Stimulated activated naive CD8-positive, alpha-beta T cell treated with anti-CD3 and anti-CD28 coated beads, Interleukin-15, Interleukin-2, amounts not matched to agents 100 U/mL and 50 U/mL, for 24 hours (primary cell): ENCODE measurements around the gene USP10.

Source experiments
- ATAC-seq: fragments of 150-1000 bp; cut with Tn5 transposase; one replicate; pipeline ENCODE4 v1.10.0; 2021
- DNase-seq: peaks from one replicate; pipeline ENCODE4 v3.0.0; 2021

The USP10 gene

DNA sequence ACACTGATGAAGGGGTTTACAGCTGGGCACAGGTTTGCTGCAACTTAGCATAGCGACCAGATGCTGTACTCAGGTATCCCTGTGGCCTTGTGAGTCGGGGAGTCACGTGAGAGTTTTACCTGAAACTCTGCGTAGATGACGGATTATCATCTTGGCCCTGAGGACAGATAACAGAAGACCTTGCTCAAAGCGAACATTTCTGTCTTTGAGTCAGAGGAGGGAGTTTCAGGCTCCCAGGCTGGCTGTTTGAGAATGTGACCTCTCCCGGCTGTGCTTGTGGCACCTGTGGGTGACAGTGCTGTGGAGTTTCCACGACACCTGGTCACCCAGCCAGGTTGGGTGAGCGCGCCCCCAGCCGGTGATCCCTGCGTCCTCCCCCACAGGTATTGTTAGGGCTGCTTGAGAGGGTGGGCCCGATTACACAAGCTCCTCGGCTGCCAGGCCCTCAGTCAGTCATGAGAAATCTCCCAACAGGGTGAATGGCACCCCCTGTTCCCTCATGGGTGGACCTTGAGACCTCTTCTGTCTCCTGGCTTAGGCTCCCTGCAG is 75.5 kb downstream of the USP10 start:
- DNase-seq (no peak), ATAC-seq (no peak)

DNA sequence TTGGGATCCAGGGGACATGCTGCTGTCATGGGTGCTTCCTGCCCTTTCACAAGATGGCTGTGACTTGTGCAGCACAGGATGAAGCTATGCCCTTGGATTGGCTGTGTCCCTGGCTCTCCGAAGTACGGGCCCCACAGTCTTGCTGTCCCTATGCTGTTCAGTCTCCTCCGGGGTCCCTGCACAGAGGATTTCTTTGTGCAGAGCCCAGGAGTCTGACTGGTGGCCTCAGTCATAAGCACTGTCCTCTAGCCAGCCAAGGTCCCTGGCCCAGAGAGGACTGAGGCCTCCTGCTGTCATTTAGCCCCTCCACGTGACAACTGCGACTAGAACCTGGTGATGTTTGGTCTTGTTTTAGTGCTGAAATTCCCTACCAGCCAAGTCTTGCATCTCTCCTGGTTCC is 77.6 kb downstream of the USP10 start:
- DNase-seq: no peak
- ATAC-seq: no peak

DNA sequence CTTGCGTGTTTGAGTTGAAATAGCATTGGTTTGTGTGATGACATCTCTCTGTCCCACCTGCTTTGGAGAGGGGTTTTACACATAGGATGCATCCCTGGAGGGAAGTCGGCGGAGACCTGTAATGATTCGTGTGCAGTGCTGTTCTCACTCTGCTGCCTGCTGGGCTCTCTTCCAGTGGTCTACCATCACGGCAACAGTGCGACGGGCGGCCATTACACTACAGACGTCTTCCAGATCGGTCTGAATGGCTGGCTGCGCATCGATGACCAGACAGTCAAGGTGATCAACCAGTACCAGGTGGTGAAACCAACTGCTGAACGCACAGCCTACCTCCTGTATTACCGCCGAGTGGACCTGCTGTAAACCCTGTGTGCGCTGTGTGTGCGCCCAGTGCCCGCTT is 78.9 kb downstream of the USP10 start:
- no peak for ATAC-seq
- no peak for DNase-seq

DNA sequence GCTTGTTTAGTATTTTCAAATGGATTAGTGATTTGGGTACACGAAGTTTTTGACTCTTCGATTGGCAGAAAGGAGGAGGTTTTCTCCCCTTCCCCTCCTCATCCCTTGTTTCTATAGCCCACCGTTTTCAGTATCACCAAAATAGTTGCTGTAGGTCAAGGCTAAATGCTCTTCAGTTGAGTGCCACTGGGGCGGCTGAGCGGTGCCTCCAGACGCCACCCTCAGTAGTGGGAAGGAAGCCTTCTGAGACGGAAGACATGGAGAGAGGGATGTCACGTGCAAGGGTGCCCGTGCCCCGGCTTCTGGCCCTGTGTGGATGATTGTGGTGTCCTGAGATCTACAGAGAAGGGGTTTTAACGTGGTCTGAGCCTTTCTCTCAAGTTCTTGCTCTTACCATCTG is 80.3 kb downstream of the USP10 start:
- no peak for DNase-seq

DNA sequence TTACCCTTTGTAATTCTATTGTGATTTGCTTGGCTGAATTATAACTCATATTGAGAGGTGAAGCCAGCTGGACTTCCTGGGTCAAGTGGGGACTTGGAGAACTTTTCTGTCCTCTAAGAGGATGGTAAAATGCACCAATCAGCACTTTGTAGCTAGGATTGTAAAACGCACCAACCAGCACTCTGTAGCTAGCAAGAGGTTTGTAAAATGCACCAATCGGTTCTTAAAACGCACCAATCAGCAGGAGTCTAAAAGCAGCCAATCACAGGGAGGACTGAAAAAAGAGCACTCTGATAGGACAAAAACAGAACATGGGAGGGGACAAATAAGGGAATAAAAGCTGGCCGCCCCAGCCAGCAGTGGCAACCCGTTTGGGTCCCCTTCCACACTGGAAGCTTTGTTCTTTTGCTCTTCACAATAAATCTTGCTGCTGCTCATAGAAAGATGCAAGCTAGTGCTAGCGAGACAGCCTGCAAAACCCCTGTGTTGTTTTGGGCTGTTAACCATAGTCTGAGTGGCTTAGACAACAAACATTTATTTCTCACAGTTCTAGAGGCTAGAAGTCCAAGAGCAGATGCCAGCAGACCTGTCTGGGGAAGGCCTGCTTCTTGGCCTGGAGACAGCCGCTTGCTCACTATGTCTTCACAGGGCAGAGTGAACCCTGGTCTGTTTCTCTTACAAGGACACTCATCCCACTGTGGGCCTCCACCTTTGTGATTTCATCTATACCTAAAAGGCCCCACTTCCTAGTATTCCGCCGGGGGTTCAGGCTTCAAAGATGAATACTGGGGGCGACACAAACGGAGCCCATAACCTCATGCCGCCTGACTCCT is 81.0 kb downstream of the USP10 start:
- no peak for ATAC-seq

More for the DNA sequence above, 80.3 kb downstream of the USP10 start:
- ATAC-seq: no peak

DNA sequence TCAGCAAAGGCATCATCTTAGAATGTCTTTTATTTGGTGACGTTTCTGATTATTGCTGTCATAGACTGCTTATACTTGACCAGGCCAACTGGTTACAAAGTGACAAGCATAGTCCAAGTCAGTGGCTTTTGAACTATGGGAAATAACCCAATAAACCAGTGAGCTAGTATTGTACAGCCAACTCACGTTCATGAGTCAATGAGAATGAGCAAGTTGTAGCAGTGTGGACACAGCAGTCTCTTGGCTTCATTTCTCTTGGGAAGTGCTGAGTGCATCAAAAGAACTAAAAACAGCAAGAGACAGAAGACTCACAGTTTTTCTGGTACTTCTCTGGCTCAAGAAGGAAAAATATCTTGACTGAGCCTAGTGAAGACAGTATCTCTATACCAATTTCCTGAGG is 83.0 kb downstream of the USP10 start:
- no peak for ATAC-seq

More for the DNA sequence above, 81.0 kb downstream of the USP10 start:
- DNase-seq: no peak

DNA sequence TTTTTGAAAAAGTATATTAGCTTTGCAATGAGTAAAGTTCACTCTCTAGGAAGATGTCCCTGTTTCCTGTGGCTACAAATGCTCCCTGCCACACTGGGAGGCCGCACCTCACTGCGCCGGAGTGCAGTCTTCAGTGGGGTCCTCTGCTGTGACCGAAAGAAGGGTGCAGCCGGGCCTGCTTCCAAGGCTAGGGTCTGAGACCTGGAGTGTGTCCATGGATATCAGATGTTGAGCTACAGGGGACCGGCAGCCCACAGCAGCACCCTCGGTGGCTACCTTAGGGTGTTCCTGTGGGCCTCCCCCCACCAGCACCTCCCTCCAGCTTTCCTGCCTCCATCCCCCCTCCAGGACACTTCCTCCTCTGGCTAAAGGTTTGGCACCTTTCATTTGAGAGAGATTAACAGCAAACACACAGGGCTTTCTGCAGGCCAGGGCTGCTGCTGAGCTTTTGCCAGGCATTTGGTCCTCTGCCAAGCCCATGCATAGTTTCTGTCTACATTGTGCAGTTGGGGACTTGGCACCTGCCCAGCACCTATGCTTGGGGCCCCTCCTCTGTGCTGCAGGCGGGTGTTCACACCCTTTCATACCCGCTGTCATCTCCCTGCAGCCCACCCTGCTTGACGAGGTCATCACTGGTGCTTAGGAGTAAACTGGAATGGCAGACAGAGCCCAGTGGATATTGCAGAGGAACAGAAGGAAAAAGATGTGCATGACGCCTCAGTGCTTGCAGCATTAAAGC is 86.2 kb downstream of the USP10 start:
- DNase-seq (no peak), ATAC-seq (no peak)

More for the DNA sequence above, 83.0 kb downstream of the USP10 start:
- no peak for DNase-seq

DNA sequence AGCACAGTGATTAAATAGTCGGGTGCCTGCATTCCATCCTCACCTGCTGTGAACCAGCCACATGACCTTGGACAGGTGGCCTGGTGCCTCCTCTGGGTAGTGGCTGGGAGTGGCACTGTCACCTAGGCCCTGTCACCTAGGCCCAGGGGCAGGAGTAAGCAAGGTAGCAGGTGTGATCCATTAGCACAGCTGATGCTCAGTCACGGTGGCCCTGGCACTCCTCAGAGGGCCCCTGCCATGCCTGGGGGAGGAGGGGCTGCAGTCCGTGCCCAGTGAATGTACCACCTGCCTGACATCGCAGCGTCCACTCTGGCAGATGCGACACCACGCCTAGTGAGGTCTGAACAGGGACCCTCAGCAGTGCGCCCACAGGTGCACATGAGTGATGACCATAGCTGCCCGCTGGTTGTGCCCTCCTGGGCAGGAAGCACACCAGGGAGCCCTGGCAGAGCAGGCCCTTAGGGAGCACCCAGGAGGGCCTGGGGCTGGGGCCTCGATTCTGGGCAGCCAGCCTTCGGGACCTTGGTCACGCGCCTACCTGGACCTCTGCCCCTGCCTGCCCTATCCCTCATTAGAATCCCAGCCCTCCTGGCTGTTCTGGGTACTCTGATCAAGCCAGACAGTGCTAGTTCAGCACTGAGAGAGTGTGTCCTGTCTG is 86.9 kb downstream of the USP10 start:
- ATAC-seq (no peak), DNase-seq (no peak)

DNA sequence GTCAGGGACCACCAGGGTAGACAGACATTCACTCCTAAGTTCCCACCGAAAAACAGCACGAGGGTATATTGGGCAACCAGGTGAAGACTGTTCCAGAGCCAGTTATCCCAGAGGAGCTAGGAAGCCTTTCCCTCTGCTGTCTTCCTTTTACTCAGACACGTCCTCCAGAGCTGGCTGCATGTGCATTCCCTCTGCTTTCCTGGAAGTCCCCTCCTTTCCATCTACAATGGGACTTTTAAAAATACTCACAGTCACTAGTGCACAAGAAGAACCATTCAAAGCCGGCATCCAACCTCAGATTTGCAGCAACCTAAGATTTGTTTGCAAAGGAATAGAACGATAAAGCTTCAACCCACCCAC is 87.4 kb downstream of the USP10 start:
- ATAC-seq (no peak), DNase-seq (no peak)

DNA sequence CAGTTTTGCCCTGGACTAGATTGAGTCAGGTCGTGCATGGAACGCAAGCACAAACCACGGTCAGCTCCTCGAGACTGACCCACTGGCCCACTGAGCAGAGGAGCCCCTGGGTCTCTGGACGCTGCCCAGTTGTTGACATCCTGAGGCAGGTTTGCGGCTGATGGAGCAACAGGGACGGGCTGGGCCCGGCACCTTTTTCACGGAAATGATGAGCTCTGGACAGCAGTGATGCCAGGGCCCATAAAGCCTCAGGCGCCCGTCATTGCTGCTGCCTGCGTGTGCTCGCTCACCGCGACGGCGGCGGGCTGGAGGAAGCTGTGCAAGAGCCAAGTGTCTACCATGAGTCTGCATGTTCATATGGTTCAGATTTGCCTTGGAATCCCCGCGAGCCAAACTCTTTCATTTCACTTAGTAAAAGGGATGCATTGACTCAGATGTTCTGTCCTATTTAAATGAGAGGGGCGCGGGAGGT is 89.2 kb downstream of the USP10 start:
- ATAC-seq (no peak), DNase-seq (no peak)

DNA sequence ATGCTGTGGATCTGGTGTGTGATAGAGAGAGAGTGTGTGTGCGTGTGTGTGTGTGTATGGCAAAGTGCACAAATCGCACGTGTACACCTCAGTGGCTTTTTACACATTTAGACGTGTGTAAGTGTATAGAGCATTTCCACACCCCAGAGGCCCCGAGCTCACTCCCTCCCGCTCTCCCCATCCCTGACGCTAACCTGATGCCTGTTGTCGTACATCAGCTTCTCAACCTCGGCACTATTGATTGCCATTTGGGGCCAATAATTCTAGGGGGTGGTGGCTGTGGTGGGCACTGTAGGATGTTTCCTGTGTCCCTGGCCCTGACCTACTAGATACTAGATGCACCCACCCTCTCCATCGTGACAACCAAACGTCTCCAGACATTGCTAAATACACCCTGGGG is 89.6 kb downstream of the USP10 start:
- DNase-seq (no peak), ATAC-seq (no peak)

DNA sequence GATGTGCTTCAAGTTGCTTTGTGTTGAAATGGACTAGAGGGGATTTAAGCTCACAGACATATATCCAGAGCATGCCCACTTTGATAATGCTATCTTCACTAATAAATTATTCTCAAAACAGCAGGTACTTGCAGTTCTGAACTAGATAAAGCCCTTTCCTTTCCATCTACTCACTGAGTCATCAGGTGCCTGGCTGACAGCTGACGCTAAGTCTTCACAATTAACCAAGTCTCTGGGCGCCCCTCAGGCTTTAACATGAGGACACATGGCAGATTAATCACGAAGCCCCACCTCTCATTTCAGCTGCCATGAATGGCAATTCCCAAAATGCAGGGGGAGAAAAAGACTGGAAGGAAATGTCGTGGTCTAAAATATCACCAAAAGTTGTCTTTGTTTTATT is 90.5 kb downstream of the USP10 start:
- DNase-seq (no peak), ATAC-seq (no peak)

DNA sequence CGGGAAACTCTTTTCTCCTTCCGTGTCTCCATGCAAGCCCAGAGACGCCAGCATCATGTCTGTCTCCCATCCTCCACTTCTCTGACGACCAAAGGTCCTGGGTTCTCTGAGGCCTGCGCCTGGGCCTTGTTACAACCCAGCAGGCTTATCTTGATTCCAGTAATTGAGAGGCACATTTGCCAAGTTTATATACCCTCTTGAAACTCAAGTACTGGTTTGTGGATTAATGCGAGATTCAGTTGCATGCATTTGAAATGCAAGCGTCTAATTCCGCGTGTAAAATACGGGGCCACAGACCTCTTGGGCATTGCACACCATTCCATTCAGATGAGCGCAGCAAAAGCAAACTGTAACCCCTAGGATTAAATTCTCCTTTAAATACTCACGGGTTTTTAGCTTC is 91.3 kb downstream of the USP10 start:
- DNase-seq: no peak
- no peak for ATAC-seq

DNA sequence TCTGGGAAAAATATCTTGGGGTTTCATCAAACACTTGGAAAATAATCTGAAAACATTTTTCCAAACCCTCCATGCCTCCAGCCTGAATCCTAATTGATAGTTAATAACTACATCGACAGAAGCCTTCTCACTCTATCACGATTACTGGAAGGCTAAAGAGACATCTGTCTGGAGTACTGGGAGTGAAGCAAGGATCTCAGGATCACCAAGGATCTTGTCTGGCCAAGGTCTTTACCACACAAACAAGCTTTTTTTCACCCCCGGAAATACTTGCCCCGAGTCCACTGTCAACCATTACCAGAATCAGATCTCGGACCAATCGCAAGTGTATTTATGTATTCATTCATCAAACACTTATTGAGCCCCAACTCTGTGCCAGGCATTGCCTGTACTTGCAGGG is 91.7 kb downstream of the USP10 start:
- ATAC-seq (no peak), DNase-seq (no peak)

DNA sequence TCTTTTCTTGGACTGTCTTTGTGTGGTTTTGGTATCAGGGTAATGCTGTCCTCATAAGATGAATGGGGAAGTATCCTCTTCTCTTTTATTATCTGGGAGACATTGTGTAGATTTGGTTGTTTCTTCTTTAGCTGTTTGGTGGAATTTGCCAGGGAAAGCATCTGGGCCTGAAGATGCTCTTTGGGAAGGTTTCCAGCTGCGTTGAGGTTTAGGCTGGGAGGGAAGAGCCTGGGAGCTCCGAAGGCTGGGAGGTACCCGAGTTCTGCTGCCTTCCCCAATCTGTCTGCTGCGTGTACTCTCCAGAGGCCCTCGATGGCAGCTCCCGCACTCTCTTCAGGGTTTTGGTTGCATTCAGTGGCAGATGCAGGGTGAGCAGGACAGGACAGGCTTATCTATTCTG is 94.4 kb downstream of the USP10 start:
- ATAC-seq (no peak), DNase-seq (no peak)

DNA sequence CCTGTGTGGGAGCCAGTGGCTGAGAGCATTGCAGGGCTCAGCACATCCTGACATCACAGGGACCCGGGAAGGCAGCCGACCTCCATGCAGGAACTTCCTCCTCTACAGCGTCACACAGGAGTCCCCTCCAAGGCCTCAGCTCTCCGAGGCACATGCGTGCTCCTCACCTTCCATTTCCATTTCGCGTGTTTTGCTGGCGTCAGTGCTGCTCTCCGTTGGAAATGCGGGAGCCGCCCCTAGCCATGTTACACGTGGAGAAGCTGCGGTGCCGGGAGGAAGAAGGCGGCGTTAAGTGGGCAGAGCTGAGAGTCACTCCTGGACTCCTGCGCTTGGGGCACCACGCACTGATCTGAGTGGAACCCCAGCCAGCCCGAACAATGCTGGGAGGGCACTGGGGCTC is 94.8 kb downstream of the USP10 start:
- ATAC-seq: no peak
- no peak for DNase-seq

DNA sequence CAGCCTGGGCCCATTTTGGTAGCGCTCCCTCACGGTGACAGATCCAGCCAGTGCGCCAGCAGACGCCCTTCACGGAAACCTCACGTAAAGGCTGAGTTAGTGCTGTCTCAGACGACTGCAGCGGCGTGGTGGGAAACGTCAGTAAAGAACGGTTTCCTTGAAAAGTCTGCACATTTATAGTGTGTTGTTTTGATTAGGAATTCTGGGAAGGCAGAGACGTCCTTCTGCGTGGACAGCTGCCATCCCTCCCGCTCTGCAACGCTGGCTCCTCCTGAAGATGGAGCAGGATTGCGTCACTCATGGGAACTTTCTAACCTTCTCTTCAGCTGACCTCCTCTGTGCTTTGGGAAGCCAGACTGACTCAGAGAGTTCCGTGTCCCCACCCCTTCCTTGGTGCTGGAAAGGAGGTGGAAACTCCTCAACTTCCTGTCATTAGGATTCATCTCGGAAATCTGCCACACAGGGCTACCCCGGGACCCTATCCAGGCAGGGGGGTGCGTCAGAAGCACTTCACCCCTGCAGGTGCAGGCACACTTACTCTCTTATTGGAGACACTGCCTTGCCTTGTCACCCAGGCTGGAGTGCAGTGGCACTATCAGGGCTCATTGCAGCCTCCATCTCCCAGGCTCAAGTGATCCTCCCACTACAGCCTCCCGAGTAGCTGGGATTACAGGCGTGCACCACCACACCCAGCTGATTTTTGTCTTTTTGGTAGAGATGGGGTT is 95.7 kb downstream of the USP10 start:
- DNase-seq: no peak

DNA sequence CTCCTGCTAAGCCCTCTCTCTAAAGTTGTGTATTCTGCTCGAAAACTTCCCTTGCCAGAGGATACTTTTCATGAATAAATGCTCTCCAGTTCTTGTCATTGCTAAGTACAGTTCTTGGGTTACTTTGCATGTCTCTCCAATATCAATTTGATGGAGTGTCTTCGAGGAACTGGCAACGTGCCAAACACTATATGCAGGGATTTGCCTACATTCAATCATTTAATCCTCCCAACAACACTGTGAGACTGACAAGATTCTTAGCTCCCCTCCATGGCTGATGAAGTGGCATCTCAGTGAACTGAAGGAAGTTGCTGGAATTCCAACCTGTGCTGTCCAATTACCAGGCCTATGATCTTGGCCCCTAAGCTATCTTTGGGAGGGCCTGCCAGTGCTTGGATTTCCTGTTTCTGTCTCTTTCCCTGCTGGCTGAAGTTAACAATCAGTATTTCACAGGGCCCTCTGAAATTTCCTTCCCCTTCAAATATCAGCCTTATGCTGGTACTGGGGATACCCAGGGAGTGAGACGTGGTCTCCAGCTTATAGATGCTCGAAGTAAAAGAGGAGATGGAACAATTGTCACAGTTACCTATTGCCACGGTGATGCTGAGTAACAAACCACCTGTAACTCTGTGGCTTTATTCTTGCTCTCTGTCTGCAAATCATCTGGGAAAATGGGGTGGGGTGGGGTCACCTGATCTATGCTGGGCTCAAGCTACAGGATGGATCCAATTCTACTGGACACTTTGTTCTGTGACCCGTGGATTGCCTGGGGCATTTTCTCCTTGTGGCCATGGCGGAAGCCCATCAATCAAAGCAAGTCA is 100.6 kb downstream of the USP10 start:
- ATAC-seq: no peak
- no peak for DNase-seq

More for the DNA sequence above, 95.7 kb downstream of the USP10 start:
- no peak for ATAC-seq

DNA sequence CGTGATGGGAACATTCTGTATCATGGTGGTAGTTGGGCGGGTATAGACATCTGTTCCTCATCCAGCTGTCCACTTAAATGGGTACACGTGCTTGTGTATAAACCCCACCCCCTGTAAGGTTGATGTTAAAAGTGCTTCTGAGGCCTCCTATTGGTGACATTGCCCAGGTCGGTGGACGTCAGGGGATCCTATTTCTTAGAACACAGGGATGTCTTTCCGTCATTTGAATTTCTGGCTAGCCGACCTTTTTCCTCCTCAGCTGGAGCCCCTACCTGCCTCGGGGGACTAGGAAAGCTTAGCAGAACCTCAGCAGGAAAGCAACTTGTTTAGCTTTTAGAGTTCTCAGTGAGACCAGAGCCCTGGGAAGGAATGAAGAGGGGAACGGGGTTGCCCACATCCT is 103.3 kb downstream of the USP10 start:
- ATAC-seq (no peak), DNase-seq (no peak)

DNA sequence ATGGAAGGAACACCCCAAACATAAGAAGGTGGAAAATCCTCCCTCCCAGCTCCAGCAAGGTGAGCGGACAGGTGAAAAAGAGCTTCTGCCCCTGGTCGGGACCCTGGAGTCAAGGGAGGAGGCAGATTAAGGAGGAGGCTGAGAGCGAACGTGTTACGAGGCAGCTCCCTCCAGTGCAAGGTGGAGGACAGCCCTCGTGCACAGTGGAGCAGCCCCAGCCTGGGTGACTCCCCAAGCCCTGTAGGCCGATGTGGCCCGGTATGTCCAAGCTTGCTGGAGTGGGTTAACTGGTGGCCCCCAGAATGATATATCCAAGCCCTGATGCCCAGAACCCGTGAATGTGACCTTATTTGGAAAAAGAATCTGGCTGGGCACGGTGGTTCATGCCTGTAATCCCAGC is 104.5 kb downstream of the USP10 start:
- no peak for DNase-seq
- no peak for ATAC-seq

DNA sequence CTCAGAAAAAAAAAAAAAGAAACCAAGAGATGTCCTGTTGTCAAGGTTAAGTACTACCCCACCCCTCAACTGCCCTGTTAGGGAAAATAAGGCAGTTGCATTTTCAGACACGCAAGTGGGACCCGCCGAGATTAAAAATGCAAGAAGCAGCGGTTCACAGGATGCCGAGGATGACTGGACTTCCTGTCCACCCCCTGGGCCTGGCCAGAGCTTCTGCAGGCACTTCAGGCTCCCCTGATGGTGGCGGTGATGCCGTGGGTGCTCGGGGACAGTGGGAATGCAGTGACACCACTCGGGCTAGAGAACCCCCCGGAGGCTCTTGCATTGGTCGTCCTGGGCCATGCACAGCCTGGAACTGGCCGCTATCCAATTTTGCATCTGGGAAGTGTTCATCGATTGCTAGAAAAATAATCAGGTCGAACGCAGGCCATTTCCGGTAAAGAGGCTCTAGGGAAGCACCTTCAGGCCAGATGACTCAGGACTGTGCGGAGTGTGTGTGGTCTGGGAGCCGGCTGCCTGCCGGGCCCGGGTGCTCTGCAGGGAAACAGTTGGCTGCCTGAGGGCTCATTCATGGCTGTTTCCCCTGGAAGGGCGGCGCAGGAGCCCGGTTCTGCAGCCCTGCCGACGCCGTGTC is 106.6 kb downstream of the USP10 start:
- ATAC-seq (peak; percentile 44), DNase-seq (no peak)
